NB4 (cell line): Measurements from ENCODE around the gene IL18.

Experiments
- DNase-seq: peaks from one replicate; pipeline ENCODE4 v3.0.0; 2010; ENCODE audit warnings: low read depth
- H3K4me3 ChIP-seq: one replicate; pipeline ENCODE4 v1.5.1; 2011; ENCODE audit warnings: mild to moderate bottlenecking, low read depth, low read length, moderate library complexity
- MYC ChIP-seq: IDR thresholded peaks from 2 replicates; pipeline ENCODE4 v1.6.1; 2011; ENCODE audit warnings: low read depth, low read length
- POLR2A ChIP-seq: IDR thresholded peaks from 2 replicates; pipeline ENCODE4 v1.6.1; 2011; ENCODE audit warnings: mild to moderate bottlenecking; ENCODE audit not compliant: insufficient read length; ENCODE audit errors: extremely low read depth
- TF ChIP-seq, protein P1 (sequence below): IDR thresholded peaks from 2 replicates; pipeline ENCODE4 v1.6.1; 2011; ENCODE audit warnings: low read depth, low read length
- TF ChIP-seq, protein P2 (sequence below): IDR thresholded peaks from one replicate; pipeline ENCODE4 v1.5.1; 2012; ENCODE audit warnings: low read depth, low read length

The IL18 gene

DNA sequence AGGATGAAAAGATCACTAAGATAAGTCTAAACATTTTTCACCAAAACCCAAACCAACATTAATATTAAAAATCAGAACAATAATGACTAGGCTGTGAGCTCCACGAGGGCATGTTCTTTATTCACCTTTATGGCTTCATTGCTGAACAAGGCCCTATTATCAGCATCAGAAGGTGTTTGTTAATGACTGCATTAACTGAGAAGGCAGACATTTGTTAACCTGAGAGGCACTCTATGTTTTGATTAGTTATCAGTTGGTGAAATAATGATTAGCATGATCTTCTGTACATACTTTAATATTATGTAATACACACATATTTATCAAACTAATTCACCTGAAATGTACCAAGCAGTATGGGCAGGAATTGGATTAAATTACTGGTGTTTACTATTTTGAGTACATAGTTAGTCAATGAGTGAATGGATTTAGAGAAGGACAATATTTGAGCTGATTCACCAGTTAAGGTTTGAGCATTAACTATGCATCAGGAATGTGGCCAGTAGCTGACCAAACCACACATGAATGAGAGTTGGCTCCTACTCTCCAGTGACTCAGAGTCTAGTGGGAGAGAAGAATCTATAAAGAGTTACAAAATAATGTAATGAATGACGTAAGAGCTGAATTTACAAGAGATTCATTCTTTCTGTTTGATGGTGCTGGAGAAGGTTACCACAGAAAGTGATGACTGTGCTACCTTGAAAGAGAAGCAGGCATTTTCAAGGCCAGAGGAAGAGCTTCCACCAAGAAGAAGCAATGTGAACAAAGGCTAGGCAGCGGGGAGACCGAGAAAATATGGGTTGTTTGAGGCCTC lies 6.7 kb downstream of the IL18 start:
- no peak overlapping the region for H3K4me3 ChIP-seq
- DNase-seq: peak; percentile 88

DNA sequence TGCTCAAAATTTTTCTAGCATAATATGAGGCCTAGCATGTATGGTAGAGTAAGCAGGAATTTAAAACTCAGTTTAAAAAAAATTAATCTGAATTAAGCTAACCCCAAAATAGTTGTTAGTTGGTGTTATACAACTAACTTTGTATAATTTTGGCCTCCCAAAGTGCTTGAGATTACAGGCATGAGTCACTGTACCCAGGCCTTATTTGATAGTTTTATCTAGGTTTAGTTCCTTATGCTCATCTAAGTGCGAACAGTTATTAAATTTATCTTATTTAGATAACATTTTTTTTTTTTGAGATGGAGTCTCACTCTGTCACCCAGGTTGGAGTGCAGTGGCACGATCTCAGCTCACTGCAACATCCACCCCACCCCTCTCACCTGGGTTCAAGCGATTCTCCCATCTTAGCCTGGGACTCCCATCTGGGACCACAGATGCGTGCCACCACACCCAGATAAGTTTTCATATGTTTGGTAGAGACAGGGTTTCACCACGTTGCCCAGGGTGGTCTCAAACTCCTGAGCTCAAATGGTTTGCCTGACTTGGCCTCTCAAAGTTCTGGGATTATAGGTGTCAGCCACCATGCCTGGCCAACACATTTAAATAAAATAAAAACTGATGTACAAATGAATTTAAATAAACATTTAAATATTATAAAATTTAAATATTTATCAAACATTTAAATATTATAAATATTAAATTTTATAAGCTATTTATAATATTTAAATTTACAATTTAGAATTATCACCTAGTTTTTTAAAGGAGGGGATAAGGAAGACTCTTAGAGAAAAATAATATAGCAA lies 7.5 kb downstream of the IL18 start:
- TF ChIP-seq, protein P1, sequence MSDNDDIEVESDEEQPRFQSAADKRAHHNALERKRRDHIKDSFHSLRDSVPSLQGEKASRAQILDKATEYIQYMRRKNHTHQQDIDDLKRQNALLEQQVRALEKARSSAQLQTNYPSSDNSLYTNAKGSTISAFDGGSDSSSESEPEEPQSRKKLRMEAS: no peak
- no peak for TF ChIP-seq MYC
- TF ChIP-seq, protein P2, sequence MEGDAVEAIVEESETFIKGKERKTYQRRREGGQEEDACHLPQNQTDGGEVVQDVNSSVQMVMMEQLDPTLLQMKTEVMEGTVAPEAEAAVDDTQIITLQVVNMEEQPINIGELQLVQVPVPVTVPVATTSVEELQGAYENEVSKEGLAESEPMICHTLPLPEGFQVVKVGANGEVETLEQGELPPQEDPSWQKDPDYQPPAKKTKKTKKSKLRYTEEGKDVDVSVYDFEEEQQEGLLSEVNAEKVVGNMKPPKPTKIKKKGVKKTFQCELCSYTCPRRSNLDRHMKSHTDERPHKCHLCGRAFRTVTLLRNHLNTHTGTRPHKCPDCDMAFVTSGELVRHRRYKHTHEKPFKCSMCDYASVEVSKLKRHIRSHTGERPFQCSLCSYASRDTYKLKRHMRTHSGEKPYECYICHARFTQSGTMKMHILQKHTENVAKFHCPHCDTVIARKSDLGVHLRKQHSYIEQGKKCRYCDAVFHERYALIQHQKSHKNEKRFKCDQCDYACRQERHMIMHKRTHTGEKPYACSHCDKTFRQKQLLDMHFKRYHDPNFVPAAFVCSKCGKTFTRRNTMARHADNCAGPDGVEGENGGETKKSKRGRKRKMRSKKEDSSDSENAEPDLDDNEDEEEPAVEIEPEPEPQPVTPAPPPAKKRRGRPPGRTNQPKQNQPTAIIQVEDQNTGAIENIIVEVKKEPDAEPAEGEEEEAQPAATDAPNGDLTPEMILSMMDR: no peak
- TF ChIP-seq POLR2A: no peak
- no peak overlapping the region for H3K4me3 ChIP-seq
- DNase-seq: no peak

More for the DNA sequence above, 6.7 kb downstream of the IL18 start:
- TF ChIP-seq, protein P2: no peak
- peak; percentile 27; the same call in 1 of the 2 replicates for TF ChIP-seq MYC
- no peak for TF ChIP-seq POLR2A
- TF ChIP-seq, protein P1: no peak

GRCh38 chr11:112150517-112150916 lies 13.4 kb downstream of the IL18 start:
- DNase-seq: no peak
- no peak overlapping the region for H3K4me3 ChIP-seq

DNA sequence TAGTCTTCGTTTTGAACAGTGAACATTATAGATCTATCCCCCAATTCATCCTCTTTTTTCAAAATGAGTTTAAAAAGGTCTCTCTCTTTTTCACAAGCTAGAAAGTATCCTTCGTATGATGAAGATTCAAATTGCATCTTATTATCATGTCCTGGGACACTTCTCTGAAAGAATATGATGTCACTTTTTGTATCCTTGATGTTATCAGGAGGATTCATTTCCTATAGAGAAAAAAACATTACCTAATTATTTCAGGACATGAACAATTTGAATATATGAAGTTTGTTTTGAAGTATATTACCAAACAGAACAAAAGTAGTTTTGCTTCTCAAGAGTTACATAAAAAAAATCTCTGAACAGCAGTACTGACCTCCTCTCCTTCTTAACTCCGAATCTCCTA lies 20.3 kb downstream of the IL18 start:
- TF ChIP-seq, protein P2: no peak
- TF ChIP-seq, protein P1: no peak
- TF ChIP-seq POLR2A: no peak
- no peak for TF ChIP-seq MYC

More at GRCh38 chr11:112150517-112150916, 13.4 kb downstream of the IL18 start:
- TF ChIP-seq MYC (no peak), POLR2A (no peak)
- TF ChIP-seq, protein P1: no peak
- TF ChIP-seq, protein P2: no peak

GRCh38 chr11:112134473-112134872 lies 29.4 kb downstream of the IL18 start:
- TF ChIP-seq, protein P2: no peak
- TF ChIP-seq, protein P1: no peak
- no peak for TF ChIP-seq POLR2A
- TF ChIP-seq MYC: no peak
- DNase-seq: no peak

More for the DNA sequence above, 20.3 kb downstream of the IL18 start:
- DNase-seq: no peak
- no peak overlapping the region for H3K4me3 ChIP-seq

More at GRCh38 chr11:112134473-112134872, 29.4 kb downstream of the IL18 start:
- no peak overlapping the region for H3K4me3 ChIP-seq
